H1 (cell line): ENCODE measurements around the gene GALNT18.

ENCODE experiments used
- ATF3 ChIP-seq: IDR thresholded peaks from 2 replicates; pipeline ENCODE4 v1.6.1; 2011; ENCODE audit warnings: low read depth, mild to moderate bottlenecking, low read length; ENCODE audit not compliant: insufficient read depth
- FOSL1 ChIP-seq: IDR thresholded peaks from 2 replicates; pipeline ENCODE4 v1.6.1; 2011; ENCODE audit warnings: mild to moderate bottlenecking, low read depth, low read length, moderate library complexity; ENCODE audit not compliant: insufficient read depth
- HDAC2 ChIP-seq, 2 experiments: fragments of 300-600 bp in 1 of 2; sonication (generic) in 1 of 2; IDR thresholded peaks; 2 replicates each; pipeline ENCODE4 v1.6.1; 2011 to 2012; ENCODE audit warnings: low read depth in 2 of 2, low read length in 2 of 2, mild to moderate bottlenecking in 2 of 2, moderate library complexity in 2 of 2, borderline replicate concordance in 1 of 2, inconsistent platforms in 1 of 2
- HDAC6 ChIP-seq: IDR thresholded peaks from one replicate; pipeline ENCODE4 v1.7.1; 2012; ENCODE audit warnings: low read depth, mild to moderate bottlenecking, inconsistent platforms, low read length, moderate library complexity
- POLR2AphosphoS5 ChIP-seq: IDR thresholded peaks from 2 replicates; pipeline ENCODE4 v1.6.1; 2011; ENCODE audit warnings: low read depth, low read length
- RBBP5 ChIP-seq: IDR thresholded peaks from 2 replicates; pipeline ENCODE4 v1.7.1; 2012; ENCODE audit warnings: low read depth, mild to moderate bottlenecking, inconsistent platforms, low read length, moderate library complexity, borderline replicate concordance
- RFX5 ChIP-seq: IDR thresholded peaks from 2 replicates; pipeline ENCODE4 v1.6.1; 2011; ENCODE audit warnings: low read depth, low read length, improper control_type of control experiment, borderline replicate concordance
- SAP30 ChIP-seq: fragments of 300-600 bp; sonication (generic); IDR thresholded peaks from 2 replicates; pipeline ENCODE4 v1.7.1; 2012; ENCODE audit warnings: low read length, moderate library complexity, mild to moderate bottlenecking, inconsistent platforms; ENCODE audit not compliant: insufficient read depth, insufficient replicate concordance
- SIRT6 ChIP-seq: IDR thresholded peaks from one replicate; pipeline ENCODE4 v1.7.1; 2012; ENCODE audit warnings: low read length, inconsistent platforms
- SP1 ChIP-seq: IDR thresholded peaks from 2 replicates; pipeline ENCODE4 v1.6.1; 2011; ENCODE audit warnings: low read depth, low read length
- SP4 ChIP-seq: IDR thresholded peaks from 2 replicates; pipeline ENCODE4 v1.6.1; 2012; ENCODE audit warnings: low read length, inconsistent platforms
- SRF ChIP-seq: IDR thresholded peaks from 2 replicates; pipeline ENCODE4 v1.6.1; 2011; ENCODE audit warnings: mild to moderate bottlenecking, low read depth, low read length, moderate library complexity
- TF ChIP-seq, protein P1 (sequence below), 3 experiments: IDR thresholded peaks; 1 replicate in 2 of 3; 2 replicates in 1 of 3; pipeline versions ENCODE4 v1.5.1 to v1.6.1; 2011; ENCODE audit warnings: low read length in 3 of 3, mild to moderate bottlenecking in 3 of 3, inconsistent platforms in 2 of 3, low read depth in 1 of 3, moderate library complexity in 1 of 3; ENCODE audit not compliant: insufficient read depth in 1 of 3; ENCODE audit errors: control extremely low read depth in 1 of 3
- TF ChIP-seq, protein P2 (sequence below): IDR thresholded peaks from 2 replicates; pipeline ENCODE4 v1.6.1; 2012; ENCODE audit warnings: inconsistent platforms

DNA sequence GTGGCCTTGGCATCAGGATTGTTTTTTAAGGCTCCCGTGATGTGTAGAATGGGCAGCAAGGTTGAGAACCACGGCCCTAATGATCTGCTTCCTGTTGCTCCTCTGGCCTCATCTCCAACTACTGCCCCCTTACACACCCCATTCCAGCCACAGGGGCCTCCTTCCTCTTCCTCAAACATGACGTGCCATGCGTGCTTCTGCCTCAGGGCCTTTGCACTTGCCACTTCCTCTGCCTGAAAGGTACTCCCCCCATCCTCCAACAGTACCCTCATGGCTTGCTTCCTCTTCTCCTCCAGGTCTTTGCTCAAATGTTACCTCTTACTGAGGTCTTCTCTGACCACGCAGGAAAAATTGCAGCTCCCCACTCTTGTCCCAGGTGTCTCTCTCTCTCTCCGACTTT lies 174.8 kb downstream of the GALNT18 start:
- TF ChIP-seq, protein P1, sequence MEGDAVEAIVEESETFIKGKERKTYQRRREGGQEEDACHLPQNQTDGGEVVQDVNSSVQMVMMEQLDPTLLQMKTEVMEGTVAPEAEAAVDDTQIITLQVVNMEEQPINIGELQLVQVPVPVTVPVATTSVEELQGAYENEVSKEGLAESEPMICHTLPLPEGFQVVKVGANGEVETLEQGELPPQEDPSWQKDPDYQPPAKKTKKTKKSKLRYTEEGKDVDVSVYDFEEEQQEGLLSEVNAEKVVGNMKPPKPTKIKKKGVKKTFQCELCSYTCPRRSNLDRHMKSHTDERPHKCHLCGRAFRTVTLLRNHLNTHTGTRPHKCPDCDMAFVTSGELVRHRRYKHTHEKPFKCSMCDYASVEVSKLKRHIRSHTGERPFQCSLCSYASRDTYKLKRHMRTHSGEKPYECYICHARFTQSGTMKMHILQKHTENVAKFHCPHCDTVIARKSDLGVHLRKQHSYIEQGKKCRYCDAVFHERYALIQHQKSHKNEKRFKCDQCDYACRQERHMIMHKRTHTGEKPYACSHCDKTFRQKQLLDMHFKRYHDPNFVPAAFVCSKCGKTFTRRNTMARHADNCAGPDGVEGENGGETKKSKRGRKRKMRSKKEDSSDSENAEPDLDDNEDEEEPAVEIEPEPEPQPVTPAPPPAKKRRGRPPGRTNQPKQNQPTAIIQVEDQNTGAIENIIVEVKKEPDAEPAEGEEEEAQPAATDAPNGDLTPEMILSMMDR (IDR thresholded peaks at IDR 0.05; ENCODE audit: control extremely low read depth in 1 of 3, insufficient read depth in 1 of 3, low read depth in 1 of 3, low read length in 3 of 3) = no peak
- TF ChIP-seq POLR2AphosphoS5 = no peak
- no peak for TF ChIP-seq FOSL1
- TF ChIP-seq HDAC2 (IDR thresholded peaks at IDR 0.05; ENCODE audit: borderline replicate concordance in 1 of 2, low read depth in 2 of 2, low read length in 2 of 2) = no peak
- no peak for TF ChIP-seq SP4
- TF ChIP-seq SAP30 = no peak
- no peak for TF ChIP-seq SIRT6
- TF ChIP-seq RFX5 = no peak
- no peak for TF ChIP-seq SP1
- no peak for TF ChIP-seq SRF
- TF ChIP-seq ATF3 = no peak
- TF ChIP-seq RBBP5 = no peak
- TF ChIP-seq, protein P2, sequence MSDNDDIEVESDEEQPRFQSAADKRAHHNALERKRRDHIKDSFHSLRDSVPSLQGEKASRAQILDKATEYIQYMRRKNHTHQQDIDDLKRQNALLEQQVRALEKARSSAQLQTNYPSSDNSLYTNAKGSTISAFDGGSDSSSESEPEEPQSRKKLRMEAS = no peak
- no peak for TF ChIP-seq HDAC6
